Ureter (tissue), 1 donor: Measurements from ENCODE around the gene KL. TPM values are rescaled to one million over a fixed set of nuclear protein-coding genes. Genes with fewer than 3 reads are reported as not detected.

ENCODE experiments used
- DNase-seq: peaks from one replicate; pipeline ENCODE4 v3.0.0-alpha.2; 2020; ENCODE audit warnings: low spot score
- total RNA-seq: library from RNA; stranded (reverse); gene quantifications from one replicate; pipeline ENCODE4 v1.2.4, GENCODE V29; 2023
- donor health status: DM: yes; HTN: yes; CAD: no.

KL gene
- total RNA-seq, 1 donor from 2014 or later, result 3.6 TPM

DNA sequence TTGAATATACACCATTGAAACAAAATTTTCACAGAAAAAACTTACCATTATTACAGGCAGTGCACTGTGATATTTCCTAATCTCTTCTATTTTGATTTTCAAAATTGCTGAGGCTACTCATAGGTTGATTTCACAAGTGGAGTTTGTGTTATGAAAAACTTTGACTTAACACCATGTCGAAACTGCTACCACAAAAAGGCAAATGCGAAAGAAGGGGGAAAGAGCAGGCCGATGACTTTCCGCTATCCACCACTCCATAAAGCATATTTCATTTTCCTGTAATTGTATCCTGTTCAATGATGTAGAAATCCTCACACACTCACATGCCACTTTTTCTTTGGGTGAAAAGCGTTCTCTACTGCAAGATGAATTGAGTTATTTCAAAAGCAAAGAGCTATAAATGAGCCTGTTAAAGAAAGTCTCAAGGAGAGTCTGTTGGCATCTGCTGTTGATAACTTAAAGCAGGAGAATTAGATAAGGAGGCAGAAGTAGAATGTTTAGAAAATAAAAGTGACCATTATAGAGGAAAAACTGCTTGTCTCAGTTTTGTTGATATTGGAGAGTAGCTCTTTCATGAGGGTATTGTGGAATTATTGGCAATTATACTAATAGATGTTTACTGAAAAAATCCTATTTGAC lies 18.8 kb downstream of the KL start:
- no peak for DNase-seq

DNA sequence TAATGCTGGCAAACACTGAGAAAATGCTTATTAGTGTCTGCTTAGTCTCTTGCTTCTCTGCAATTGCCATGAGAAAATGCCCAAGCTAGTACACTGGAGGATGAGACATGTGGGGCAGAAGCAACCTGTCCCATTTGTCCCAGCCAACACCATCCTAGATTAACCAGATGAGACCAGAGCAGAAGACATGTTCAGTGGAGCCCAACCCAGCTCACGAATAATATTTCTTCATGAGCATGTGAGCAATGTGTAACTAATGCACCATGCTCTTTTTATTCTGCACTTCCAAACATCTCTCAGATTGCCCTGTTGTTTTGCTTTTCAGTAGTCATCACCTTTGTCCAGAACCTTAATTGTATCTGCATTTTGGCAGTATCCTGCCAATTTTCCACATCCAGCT lies 21.4 kb downstream of the KL start:
- no peak for DNase-seq

DNA sequence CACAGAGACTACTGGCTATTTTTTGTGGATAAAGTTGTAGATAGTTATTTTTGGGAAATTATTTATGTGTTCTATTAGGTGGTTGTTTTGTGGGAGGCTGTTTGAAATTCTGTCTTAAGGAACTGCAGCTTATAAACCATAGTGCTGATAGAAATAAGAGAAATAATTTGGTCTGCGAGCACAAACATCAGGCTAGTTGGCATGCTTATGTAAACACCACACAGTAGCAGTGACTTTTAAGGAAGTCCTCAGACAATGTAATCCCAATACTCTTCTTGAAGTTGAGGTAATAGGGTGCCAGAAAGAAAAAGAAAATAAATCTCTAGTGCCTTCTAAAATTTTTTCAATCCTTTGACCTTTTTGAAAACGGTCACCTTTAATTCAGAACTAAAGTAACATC lies 23.9 kb downstream of the KL start:
- DNase-seq, result no peak

DNA sequence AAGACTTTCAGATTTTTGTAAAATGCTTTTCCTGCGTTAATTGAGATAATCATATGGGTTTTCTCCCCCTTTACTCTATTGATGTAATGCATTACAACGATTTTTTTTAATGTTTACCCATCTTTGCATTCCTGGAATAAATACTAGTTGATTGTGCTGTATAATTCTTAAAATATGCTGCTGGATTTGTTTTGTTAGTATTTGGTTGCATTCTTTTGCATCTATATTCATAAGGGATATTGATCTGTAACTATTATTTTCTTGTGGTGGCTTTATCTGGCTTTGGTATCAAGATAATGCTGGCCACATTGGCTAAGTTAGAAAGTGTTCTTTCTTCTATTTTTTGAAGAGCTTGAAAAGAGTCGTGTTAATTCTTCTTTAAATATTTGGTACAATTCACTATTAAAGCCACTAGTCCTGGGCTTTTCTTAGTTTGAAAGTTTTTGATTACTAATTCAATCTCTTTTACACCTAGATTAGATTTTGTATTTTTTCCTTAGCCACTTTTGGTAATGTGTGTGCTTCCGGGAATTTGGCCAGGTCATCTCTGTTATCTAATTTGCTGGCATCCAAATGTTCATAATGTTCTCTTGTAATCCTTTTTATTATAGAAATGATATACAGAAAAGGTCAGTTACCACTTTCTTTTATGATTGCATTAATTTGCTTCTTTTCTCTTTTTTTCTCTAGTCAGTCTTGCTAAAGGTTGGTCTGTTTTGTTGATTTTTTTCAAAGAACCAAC lies 29.8 kb downstream of the KL start:
- no peak for DNase-seq

DNA sequence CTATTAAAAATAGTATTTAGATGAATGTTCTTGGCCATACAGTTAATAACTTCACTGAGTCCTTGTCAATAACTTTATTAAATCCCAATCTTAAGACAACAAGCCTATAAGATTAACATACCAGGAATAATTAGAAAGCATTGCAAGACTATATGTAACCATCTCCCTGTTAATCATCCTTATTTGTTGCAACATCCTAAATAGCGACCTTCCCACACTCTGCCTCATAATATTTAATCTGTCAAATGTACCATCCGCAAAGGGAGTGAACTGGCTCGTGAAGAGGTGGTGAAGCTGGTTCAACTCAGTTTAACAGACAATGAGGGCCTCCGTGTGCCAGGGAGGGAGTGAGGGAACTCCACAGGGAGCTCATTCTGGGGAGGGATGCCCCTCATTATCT lies 33.9 kb downstream of the KL start:
- no peak for DNase-seq

DNA sequence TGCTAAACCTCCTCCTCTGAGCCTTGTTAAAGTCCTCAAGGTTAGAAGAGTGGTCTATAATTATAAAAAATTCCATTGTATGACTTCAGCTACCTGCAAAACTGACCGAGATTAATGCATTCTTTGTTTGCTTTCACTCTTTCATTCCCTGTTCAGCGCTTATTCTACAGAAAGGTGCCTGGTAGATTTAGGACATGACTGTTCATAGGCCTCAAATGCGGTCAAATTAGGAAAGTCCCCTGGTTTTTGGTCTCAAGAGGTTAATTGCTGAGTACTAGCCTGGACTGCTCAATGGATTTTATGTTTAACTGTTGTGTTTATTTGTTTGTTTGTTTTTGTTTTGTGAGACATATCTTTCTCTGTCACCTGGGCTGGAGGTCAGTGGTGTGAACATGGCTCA lies 35.4 kb downstream of the KL start:
- no peak for DNase-seq

DNA sequence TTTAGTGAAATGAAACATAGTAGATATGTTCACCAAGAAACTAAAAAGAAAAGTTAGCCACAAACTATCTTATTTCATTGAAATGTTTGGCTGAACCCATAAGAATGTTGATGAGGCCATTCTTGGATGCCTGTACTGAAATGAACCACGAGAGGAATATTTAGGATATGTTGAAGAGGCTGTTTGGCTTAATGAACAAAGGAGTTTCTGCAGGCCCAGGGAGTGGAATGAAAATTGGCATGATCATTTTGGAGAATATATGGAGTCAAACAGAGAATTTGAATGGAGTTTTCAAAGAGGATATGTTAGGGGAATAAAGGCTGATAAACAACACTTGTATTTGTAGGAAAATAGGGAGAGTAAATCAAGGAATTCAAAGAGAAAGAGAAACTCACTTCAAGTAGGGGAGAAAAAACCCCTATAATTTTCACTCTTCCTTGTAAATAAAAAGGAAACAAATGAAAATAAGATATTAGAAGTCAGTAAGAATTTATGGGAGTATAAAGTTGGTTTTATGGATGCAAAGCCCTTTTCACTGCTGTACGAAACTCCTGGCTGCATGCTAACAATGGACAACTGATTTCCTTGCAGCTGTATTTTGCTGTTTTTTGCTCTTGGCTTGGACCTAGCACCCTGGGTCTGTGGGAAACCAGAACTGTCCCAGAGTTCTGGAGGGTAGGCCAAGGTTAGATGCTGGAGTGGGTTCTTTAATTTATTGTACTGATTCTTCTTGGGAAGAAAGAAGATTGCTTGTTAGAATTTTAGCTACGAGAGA lies 36.5 kb downstream of the KL start:
- no peak for DNase-seq

DNA sequence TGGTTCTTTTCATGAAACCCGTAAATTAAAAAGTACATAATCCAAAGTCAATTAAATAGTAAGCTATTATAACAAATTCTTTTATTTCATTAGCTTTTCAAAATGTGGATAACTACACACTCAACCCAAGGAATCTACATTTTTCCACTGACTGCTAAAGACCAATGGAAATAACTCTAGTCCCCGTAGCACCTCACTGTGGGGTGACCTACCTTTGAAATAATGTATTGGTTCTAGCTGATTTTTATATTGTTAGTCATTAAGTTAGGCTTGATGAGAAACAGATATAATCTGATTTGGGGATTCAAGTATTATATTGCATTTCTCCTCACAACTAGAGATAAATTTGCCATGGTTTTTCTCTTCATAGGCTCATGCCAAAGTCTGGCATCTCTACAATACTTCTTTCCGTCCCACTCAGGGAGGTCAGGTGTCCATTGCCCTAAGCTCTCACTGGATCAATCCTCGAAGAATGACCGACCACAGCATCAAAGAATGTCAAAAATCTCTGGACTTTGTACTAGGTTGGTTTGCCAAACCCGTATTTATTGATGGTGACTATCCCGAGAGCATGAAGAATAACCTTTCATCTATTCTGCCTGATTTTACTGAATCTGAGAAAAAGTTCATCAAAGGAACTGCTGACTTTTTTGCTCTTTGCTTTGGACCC lies 37.3 kb downstream of the KL start:
- no peak for DNase-seq

DNA sequence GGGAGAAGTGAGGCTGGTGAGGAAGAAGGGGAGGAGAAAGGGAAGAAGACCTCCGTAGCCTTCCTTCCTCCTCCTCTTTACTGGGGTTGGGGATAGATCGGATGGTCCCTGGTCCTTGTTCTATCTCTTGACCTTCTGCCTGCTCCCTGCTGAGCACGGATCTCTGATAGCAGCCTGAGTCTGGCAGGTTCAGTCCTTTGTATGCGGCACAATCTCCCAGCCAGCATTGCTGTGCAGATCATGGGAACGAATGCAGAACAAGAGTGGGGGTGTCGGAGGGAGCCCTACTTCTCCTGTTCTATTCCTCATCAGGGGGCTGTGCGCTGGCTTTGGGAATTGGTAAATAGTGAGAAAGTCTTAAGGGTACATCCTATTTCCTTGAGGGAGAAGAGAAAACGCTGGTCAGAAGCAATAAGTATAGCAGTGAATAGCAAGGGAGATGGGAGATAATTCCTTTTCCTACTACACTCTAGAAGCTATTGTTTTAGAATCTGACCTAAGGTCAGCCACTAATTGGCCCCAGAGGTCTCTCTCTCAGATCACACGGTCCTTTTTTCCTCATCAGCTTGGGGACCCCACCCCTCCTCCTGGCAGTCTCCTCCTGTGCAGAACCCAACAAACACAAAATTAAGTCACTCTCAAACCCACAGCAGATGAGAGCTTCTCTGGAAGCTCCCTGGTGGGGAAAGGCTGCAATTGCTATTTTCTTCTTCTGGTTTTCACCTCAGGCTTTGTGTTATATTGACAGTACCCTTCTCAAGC lies 41.0 kb downstream of the KL start:
- no peak for DNase-seq

DNA sequence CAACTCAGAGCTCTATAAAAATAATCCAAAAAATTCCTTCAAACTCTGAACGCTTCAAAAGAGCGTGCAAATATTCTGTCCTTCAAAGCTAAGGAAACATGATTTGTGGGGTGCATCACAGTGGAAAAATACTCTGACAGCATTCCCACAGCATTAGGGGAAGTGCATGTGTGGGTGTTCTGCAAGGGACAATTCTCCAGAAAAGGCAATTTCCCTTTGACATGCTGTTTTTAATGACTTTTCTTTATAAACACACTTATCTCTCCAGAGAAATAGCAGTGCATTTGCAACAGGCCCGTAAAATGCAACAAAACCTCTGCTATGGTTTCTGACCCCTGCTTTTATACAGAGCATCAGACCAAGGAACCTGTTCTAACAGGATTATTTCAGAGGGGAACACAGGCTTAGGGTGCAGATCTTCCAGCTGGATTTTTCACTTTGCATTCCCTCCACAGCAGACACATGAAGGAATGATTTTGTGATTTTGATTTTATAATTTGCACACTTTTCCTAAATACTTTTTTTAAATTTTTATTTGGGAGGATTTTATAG lies 42.6 kb downstream of the KL start:
- no peak for DNase-seq

DNA sequence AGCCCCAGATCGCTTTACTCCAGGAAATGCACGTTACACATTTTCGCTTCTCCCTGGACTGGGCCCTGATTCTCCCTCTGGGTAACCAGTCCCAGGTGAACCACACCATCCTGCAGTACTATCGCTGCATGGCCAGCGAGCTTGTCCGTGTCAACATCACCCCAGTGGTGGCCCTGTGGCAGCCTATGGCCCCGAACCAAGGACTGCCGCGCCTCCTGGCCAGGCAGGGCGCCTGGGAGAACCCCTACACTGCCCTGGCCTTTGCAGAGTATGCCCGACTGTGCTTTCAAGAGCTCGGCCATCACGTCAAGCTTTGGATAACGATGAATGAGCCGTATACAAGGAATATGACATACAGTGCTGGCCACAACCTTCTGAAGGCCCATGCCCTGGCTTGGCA lies 44.6 kb downstream of the KL start:
- DNase-seq, result no peak

DNA sequence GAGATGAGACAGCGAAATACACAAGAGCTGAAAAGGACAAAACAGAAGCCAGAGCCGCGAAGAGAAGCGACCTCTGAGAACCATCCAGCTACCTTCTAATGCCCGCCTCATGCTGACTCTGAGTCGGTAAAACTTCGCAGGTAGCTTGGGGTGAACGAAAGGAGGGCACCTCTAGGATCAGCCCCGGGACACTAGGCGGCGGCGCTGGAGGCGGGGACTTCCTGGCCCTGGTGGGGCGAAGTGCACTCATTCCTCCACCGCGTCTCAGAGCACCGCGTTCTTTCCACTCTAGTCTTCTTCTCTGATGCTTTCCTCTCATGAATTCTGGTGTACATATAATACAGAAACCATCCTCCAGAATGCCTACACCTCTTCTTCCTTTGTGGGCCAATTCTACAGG lies 50.1 kb downstream of the KL start:
- DNase-seq, result no peak

DNA sequence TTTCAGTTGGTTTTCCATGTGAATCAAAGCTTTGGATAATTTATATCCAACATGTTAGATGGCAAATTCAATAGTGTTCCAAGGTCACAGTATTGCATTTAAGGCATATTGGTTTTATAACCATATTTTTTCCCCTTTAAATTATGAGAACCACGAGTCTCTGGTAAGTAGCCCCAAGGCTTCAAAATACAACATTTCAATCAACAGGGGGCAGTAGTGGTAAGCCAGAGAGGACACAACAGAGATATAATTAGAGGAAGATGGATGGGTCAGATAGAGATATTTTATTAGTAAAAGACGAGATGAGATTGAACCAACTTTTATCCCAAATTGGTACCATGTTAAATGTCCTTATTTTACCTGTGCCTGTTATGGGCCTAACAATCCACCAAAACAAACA lies 53.1 kb downstream of the KL start:
- DNase-seq, result no peak

DNA sequence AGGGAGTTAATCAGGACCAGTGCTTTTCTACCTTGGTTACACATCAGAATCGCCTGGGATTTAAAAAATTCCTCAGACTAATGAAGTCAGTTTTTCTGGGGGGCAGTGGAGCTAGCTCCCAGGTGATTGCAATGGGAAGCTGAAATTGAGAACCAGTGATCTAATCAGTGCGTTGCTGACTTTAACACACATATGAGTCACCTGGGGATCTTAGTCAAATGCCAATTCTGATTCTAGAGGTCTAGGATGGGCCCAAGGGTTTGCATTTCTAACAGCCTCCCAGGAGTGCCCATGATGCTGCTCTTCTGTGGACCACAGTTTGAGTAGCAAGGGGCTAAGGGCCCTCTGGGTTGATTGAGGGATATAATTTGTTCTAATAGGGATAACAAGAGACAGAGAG lies 54.5 kb downstream of the KL start:
- DNase-seq, result no peak

DNA sequence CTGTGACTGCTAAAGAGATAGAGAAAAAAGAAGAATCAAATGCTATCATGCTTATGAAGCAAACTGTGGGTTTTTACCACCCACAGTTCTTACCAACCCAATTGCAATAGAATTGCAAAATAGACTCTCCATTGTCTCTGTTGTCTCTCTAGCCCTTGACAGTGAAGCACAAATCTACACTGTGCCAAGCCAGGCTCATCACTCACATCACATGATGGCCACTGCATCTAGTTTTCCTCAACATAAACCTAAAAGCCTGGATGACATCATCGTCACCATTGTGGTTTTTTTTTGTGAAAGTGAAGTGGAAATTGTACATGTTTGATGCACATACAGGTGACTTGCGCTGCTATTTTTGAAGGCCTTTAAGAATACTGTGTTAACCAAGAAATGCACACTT lies 56.1 kb downstream of the KL start:
- no peak for DNase-seq

DNA sequence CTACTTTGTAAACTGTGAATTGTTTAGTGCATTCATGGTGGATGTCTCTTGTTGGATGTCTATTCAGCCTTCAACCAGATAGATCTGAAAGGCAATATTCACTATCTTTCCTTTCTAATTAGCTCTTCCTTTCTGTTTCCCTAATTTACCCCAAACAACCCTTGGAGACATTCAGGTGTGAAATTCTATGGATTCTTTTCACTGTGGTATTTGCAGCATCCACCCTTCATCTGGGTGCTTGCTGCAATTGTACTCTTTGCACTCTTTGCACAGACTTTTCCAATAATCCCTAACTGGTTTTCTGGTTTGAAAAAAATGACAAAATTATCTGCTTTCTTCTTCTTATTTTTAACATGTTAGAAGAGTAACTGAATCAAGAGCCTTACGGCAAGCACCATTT lies 56.5 kb downstream of the KL start:
- no peak for DNase-seq

DNA sequence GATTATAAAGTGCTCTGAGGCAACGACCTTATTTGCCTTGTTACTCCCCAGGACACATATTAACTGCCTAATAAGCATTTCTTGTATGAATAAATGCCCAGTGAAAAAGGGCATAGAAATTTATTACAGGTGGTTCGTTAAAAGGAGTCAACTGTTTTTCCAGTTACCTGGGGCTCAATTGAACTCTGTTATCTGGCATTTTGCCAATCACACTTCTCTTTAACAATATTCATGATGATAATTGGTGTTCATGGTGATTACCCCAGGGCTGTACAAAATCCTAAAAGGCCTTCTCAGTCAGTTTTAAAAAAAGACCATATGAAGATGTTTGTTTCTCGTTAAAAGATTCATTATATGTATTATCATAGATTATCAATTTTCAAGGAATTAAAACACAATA lies 57.1 kb downstream of the KL start:
- no peak for DNase-seq

DNA sequence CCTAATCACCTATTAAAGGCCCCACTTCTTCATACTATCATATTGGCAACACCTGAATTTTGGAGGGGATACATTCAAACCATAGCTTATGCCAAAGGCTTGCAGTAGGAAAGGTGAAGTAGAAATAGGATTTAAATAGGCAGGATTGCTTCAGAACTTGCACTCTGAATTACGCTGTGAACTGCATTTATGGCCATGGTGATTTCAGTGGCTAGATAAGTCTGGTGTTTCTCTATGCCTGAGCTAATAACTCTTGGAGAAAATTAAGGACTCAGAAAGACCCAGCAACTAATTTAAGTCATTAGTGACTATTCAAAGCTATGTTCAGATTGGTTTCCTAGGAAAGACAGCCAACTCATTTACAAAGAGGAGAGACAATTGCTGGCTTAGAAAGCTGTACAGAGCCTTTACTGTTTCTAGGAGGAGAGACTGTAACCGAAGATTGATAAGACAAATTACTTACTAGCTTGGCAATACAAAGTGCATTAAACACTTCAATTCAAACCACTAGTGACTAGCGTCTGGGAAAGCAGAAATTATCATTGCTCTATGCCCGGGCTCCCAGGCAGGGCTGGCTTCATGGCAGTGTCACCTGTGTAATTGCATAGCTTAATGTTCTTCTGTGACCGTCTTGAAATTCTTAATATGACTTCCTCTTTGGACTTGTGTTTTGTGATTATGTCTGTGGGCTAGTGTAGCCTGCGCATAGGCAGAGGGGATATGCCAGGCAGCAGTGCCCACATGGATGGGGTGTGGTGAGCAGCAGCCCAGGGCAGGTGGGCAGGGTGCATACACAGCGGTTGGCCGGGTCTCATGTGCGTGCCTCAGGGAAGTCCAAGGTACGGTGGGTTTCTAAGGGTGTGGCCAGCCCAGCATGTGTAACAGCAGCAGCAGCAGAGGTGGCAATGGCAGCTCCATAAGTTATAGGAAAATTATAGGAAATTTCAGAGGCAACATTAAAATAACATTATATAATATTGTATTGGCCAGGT lies 60.1 kb downstream of the KL start:
- no peak for DNase-seq

DNA sequence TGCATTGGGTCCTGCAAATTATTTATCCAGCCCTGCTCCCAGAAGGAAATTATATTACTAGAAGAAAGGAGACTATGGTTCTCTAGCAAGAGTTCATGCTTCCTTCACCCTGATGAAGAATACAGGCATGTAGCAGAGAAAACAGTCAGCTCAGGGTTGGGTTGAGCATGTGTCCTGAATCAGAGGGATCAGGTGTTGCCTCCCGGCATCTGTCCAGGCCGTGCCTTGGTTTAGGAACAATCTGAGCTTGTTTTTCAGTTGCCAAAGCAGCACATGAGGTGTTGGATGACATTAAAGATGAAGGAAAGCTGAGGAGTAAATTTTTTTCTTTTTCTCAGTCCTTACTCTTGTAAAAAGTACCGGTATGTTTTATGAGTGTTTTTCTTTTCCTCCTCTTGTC lies 62.0 kb downstream of the KL start:
- no peak for DNase-seq

DNA sequence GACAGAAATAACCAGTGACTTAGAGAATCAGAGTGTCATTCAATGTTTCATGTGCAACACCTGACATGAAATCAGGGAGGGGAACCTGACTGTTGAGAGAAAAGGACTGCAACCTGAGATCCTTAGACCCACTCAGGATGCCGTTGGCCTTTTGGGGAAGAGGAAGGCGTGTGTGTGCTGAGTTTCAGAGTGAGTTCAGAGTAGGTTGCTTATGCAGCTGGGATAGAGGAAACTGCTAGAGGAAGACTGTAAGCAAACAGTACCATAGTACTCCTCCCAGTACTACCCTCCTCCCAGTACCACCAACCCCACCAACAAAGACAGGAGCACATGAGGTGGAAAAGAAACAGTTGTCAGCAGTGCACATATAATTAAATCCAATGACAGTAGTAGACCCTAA lies 63.7 kb downstream of the KL start:
- no peak for DNase-seq
